IPS-20b (cell line): ENCODE measurements around the gene HPCAL1.

Source experiments
- H3K27ac ChIP-seq: one replicate; pipeline ENCODE4 v1.5.1; 2013; ENCODE audit warnings: low read length
- H3K27me3 ChIP-seq: 2 replicates; pipeline ENCODE4 v1.6.1; 2013; ENCODE audit warnings: mild to moderate bottlenecking, low read length, inconsistent platforms; ENCODE audit not compliant: insufficient read depth
- H3K36me3 ChIP-seq: 2 replicates; pipeline ENCODE4 v1.6.1; 2013; ENCODE audit warnings: low read depth, mild to moderate bottlenecking, inconsistent platforms, low read length, moderate library complexity; ENCODE audit not compliant: insufficient read depth
- H3K4me1 ChIP-seq: 2 replicates; pipeline ENCODE4 v1.6.1; 2013; ENCODE audit warnings: mild to moderate bottlenecking, control low read depth, inconsistent platforms, low read length, moderate library complexity; ENCODE audit not compliant: insufficient read depth
- H3K4me3 ChIP-seq: 2 replicates; pipeline ENCODE4 v1.5.1; 2013; ENCODE audit warnings: mild to moderate bottlenecking, low read length, inconsistent platforms
- H3K9ac ChIP-seq: 2 replicates; pipeline ENCODE4 v1.6.1; 2013; ENCODE audit warnings: low read depth, mild to moderate bottlenecking, inconsistent platforms, low read length, moderate library complexity
- H3K9me3 ChIP-seq: 2 replicates; pipeline ENCODE4 v1.6.1; 2013; ENCODE audit warnings: mild to moderate bottlenecking, low read depth, low read length, inconsistent platforms; ENCODE audit not compliant: insufficient read depth

Gene HPCAL1

DNA sequence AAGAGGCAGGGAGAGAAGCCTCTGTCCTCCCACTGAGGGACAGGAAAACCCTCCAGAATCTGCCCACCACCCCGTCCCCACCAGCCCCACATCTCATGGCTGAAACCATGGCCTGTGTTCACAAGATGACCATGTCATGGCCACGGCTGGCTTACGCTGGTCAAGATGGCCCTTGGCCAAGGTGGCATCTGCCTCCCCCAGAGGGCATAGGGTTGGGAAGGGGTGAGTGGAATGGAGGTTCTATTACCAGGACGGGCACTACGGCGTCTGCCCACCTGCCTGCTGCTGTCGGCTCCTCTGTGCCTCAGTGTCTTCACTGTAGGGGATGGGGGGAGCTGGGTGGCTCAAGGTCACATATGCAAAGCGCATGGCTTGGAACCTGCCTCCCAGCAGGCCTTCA lies 125.7 kb downstream of the HPCAL1 start:
- Histone ChIP-seq H3K27ac (no peak overlapping the region), H3K4me3 (no peak overlapping the region), H3K36me3 (no peaks in the 10 kb centered on the region), H3K9me3 (no peaks in the 10 kb centered on the region), H3K27me3 (no peaks in the 10 kb centered on the region), H3K4me1 (no peaks in the 10 kb centered on the region), H3K9ac (no peak overlapping the region)

DNA sequence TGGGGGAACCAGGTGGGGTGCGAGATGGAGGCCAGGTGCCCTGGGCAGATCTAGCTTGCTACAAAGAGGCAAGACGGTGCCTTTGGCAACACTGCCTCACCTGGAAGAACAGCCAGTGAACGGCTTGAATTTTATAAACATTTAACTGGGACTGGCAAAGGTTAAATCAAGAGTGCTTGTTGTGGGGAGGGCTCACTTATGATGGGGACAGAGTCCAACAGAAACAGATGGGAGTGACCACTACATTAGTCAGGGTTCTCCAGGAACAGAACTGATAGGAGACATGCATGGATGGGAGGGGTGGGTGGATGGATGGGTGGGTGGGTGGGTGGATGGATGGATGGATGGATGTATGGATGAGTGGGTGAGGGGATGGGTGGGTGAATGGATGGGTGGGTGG lies 126.2 kb downstream of the HPCAL1 start:
- no peaks in the 10 kb centered on the region for H3K4me1 ChIP-seq
- H3K27ac ChIP-seq, result no peak overlapping the region
- H3K9me3 ChIP-seq, result no peaks in the 10 kb centered on the region
- no peak overlapping the region for H3K9ac ChIP-seq
- H3K4me3 ChIP-seq, result no peak overlapping the region
- H3K36me3 ChIP-seq, result no peaks in the 10 kb centered on the region
- H3K27me3 ChIP-seq, result no peaks in the 10 kb centered on the region

DNA sequence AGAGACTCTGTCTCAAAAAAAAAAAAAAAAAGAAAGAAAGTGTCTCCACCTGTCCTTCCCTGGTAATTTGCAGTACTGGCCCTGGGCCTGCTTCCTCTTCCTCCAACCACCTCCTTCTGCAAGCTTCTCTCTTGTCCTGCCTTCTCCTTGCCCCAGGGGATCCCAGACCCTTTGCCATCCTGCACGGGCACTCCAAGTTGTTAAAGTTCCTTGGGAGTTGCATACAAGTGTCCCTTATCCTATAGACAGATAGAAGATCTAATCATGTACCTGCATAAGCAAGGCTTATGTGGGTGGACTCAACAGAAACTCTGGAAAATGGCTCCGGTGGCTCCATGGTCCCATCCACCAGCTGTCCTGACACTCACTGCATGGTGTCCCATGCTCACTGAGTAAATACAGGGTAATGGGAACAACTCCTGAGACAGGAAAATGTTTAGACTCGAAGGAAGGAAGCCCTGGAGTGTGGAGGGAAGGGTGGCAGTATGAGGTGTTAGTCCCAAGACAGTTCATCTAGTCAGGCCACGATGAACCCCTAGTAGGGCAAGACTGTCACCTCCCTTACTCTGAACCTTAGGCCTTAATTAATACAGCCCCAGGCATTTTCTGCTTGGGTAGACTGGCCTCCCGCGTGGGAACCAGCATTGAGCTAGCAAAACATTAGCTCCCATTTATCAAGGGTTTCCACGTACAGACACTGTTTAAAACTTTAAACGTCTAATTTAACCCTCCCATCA lies 128.3 kb downstream of the HPCAL1 start:
- Histone ChIP-seq H3K27me3 (no peaks in the 10 kb centered on the region), H3K27ac (no peak overlapping the region), H3K9ac (no peak overlapping the region), H3K4me3 (no peak overlapping the region), H3K9me3 (no peaks in the 10 kb centered on the region), H3K36me3 (no peaks in the 10 kb centered on the region), H3K4me1 (no peaks in the 10 kb centered on the region)

DNA sequence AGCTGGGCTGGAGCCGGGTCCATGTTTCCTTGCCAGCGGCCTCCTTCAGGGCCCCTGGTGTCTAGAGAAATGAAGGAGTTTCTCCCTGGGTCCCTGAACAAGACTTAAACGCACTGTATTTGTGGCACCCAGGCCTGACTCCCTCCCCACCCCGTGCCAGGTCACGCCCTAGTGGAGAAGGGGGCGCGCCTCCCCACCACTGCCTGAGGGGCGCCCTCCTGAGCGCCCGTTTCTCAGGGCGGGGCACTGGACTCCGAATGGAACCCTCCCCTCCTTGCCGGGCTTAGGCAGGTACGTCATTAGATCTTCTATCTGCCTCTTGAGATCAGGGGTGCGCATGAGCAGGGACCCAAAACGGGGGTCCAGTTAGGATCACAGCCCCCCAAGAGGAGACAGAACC lies 129.1 kb downstream of the HPCAL1 start:
- no peaks in the 10 kb centered on the region for H3K27me3 ChIP-seq
- no peaks in the 10 kb centered on the region for H3K36me3 ChIP-seq
- H3K27ac ChIP-seq, result no peak overlapping the region
- H3K4me1 ChIP-seq, result no peaks in the 10 kb centered on the region
- H3K4me3 ChIP-seq, result no peak overlapping the region
- H3K9me3 ChIP-seq, result no peaks in the 10 kb centered on the region
- H3K9ac ChIP-seq, result no peak overlapping the region

DNA sequence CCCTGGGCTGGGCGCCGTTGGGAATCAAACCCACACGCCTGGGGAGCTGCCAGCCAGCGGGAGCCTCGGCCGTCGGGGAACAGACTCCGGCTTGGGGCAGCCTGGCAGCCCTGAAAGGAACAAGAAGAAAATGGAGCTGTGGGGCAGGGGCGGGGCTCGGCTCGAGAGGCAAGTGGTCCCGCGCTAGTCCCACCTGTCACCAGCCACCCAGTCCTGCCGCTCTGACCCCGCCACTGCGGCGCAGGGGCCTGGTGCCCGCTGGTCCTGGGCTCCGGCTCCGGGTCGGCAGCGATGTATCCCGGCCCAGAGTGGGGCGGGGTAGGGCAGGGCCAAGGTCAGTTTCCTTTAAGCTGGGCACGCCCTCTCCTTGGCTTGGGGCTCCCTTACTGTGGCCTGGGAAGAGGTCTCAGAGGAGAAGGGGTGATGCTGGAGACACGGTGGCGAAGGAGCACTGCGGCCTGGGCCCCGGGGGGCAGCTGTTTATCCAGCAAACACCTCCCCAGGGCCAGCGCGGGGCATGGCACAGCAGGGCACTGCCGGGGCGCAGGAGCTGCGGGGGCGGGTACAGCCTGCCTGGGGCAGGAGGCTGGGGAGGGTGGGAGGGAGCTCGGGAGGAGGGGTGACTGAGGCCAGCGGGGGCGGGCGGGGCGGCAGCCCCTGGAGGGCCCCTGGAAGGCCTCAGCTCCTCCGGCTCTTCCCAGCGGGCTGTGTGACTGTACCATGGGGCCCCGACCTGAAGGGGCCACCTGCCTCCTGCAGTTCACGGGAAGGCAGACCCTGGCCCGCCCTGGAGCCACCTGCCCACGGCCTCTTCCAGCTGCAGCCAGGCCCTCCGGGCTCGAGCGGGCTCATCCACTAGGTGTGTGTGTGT lies 129.8 kb downstream of the HPCAL1 start:
- Histone ChIP-seq H3K9me3 (no peaks in the 10 kb centered on the region), H3K9ac (no peak overlapping the region), H3K27me3 (no peaks in the 10 kb centered on the region), H3K4me1 (no peaks in the 10 kb centered on the region), H3K4me3 (no peak overlapping the region), H3K36me3 (no peaks in the 10 kb centered on the region), H3K27ac (no peak overlapping the region)

DNA sequence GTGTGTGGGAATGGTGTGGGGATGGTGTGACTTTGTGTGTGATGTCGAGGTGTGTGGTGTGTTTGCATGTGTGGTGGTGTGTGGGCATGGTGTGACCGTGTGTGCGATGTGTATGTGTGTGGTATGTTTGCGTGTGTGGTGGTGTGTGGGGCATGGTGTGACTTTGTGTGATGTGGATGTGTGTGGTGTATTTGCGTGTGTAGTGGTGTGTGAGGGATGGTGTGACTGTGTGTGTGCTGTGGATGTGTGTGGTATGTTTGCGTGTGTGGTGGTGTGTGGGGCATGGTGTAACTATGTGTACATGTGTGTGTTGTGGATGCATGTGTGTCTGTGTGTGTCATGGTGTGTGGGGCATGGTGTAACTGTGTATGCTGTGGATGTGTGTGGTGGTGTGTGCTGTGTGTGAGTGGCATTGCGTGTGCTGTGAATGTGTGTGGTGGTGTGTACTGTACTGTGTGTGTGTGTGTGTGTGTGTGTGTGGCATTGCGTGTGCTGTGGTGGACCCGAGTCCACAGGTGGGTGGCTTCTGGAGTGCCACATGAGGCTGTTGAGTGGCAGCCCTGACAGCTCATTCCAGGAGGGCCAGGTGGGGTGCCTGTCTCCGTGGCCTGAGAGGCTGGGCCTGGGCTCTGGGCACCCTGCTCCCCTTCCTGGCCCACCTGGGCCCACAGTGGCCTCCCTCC lies 130.7 kb downstream of the HPCAL1 start:
- H3K27me3 ChIP-seq, result no peaks in the 10 kb centered on the region
- no peak overlapping the region for H3K27ac ChIP-seq
- H3K4me3 ChIP-seq, result no peak overlapping the region
- H3K36me3 ChIP-seq, result no peaks in the 10 kb centered on the region
- no peaks in the 10 kb centered on the region for H3K9me3 ChIP-seq
- H3K4me1 ChIP-seq, result no peaks in the 10 kb centered on the region
- no peak overlapping the region for H3K9ac ChIP-seq

DNA sequence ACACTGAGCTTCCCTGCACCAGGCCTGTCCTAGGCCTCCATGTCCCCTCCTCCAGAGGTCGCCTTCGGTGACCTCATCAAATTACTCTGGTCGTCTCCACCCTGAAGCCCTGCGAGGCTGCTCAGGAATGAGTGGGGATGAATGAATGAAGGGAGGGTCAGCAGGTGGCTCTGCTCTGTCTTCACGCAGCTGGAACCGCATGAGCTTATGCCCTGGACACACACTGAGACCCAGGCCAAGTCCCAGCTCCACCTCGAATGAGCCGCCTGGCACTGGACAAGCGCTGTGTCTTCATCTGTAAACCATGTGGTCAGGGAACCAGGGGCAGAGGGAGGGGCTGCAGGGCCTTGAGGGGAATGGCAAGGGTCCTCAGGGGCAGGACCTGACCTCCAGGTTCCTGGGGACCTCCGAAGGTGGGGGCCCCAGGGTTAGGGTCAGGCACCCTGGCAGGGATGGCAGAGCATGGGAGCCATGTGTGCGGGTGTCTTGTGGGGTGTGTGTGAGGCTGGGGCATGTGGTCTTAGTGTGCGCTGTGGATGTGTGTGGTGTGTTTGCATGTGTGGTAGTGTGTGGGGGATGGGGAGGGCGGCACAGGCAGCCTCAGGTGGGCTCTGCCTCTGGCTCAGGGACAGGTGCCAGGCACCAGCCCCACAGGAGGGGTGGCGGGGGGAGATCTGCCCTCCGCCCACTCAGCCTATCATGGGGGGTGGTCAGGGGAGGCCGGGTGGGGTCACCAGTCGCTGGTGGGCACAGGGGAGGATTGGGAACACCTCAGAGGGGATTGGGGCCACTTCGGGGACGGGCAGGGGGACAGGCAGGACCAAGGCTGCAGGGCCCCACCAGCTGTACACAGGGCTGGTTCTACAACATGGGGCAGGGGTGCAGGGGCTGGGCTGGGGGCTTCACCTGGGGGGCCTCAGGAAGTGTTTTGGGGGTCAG lies 131.5 kb downstream of the HPCAL1 start:
- no peak overlapping the region for H3K27ac ChIP-seq
- no peak overlapping the region for H3K9ac ChIP-seq
- no peaks in the 10 kb centered on the region for H3K27me3 ChIP-seq
- no peaks in the 10 kb centered on the region for H3K36me3 ChIP-seq
- H3K4me1 ChIP-seq, result no peaks in the 10 kb centered on the region
- H3K4me3 ChIP-seq, result no peak overlapping the region
- H3K9me3 ChIP-seq, result no peaks in the 10 kb centered on the region

DNA sequence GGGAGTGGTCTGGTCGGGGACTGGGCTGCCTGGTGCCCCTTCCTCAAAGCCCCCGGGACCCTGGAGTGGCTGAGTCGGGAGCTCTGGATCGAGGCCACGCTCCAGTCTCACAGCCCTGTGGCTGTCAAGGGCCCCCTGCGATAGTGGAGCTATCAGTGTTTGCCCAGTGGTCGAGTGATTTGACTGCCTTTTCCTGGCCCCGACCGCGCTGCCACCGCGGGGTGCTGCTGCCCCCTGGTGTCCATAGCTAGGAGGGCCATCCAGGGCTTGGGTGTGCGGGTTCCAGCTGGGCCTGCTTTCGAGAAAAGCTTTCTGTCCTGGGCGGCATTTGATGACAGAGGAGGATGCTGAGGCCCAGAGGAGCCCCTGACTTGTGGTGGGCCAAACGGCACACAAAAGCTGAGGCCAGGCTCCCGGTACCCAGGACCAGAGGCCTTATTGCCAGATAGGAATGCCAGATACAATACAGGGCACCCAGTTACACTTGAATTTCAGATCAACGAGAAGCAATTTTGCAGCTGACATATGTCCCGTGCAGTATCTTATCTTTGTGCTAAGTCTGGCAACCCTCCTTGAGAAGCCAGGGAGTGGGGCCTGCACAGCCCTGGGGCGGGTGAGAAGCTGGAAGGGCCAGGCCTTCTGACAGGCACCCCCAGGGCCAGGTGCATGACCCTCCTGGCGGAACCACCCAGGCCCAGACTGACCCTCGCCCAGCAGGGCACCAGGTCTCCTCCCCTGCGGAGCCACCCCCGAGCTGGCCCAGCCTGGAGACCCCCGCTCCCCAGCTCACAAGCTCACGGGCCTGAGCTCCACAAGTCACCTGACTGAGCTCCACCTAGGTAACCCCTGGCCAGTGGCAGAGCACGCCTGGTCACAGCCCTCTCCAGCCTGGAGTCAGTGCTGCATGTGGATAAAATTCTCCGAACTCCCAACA lies 132.4 kb downstream of the HPCAL1 start:
- Histone ChIP-seq H3K36me3 (peaks cover 9% of the 10 kb centered on the region), H3K27ac (no peak overlapping the region)

DNA sequence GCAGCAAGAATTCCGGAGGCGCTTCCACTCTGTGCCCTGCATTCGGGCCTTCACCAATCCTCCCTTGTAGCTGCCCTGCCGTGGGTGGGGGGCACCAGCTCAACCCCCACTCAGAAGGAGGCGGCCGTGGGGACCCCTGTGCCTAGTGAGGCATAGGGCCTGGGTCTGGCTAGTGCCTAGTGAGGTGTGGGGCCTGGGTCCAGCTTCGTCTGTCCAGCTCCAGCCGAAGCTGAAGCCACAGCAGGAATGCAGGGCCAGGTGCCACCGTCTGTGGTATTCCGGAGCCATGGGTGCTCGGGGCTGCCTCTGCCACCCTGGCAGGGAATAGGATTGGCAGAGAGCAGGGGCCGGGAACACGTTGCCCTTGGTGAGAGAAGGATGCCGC lies 133.1 kb downstream of the HPCAL1 start:
- H3K9me3 ChIP-seq, result no peaks in the 10 kb centered on the region
- H3K36me3 ChIP-seq, result peaks cover 15% of the 10 kb centered on the region
- no peak overlapping the region for H3K9ac ChIP-seq
- no peaks in the 10 kb centered on the region for H3K27me3 ChIP-seq
- no peaks in the 10 kb centered on the region for H3K4me1 ChIP-seq
- no peak overlapping the region for H3K27ac ChIP-seq
- no peak overlapping the region for H3K4me3 ChIP-seq

More for the DNA sequence above, 132.4 kb downstream of the HPCAL1 start:
- no peaks in the 10 kb centered on the region for H3K9me3 ChIP-seq
- H3K4me1 ChIP-seq, result no peaks in the 10 kb centered on the region
- H3K4me3 ChIP-seq, result no peak overlapping the region
- no peaks in the 10 kb centered on the region for H3K27me3 ChIP-seq
- no peak overlapping the region for H3K9ac ChIP-seq

DNA sequence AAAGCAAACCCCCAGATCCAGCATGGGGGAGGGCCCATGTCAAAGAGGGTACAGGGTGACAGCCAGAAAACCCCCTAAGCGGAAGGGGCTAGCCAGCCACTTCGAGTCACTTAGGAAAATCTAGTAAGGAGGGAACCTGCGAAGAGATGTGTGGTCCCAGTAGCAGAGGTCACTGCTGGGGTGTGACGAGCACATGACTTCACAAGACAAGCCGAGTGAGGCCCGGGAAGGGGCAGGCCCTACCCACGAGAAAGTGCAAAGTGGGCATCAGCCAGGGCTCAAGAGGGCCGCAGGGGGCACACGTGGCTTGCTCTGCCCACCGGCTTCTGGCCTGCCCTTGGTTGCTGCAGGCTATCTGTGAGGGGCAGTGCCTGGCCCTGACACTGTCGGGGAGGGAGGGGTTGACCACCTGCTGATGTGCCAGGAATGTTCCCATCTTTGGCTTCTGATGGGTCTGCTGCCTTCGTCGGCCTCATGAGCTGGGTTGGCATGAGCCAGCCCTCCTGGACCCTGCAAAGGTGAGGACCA lies 133.9 kb downstream of the HPCAL1 start:
- Histone ChIP-seq H3K9ac (no peak overlapping the region), H3K9me3 (no peaks in the 10 kb centered on the region)

More for the DNA sequence above, 133.9 kb downstream of the HPCAL1 start:
- no peaks in the 10 kb centered on the region for H3K4me1 ChIP-seq
- no peak overlapping the region for H3K27ac ChIP-seq
- H3K36me3 ChIP-seq, result peaks cover 24% of the 10 kb centered on the region
- H3K4me3 ChIP-seq, result no peak overlapping the region
- H3K27me3 ChIP-seq, result no peaks in the 10 kb centered on the region
